GM12892 (cell line): ENCODE measurements around the gene GPD1.

Experiments
- POLR2A ChIP-seq: IDR thresholded peaks from 2 replicates; pipeline ENCODE4 v1.6.1; 2011; ENCODE audit warnings: low read depth, low read length, control low read depth
- POLR2AphosphoS5 ChIP-seq: IDR thresholded peaks from 2 replicates; pipeline ENCODE4 v1.6.1; 2011; ENCODE audit warnings: low read depth, low read length, control low read depth
- TAF1 ChIP-seq: IDR thresholded peaks from 2 replicates; pipeline ENCODE4 v1.6.1; 2011; ENCODE audit warnings: low read depth, mild to moderate bottlenecking, control low read depth, low read length, borderline replicate concordance

GRCh38 chr12:50120521-50120920, 16.7 kb downstream of the GPD1 start:
- TF ChIP-seq POLR2A (no peak), POLR2AphosphoS5 (no peak), TAF1 (no peak)
